Measurements from ENCODE around the gene AOPEP. TPM values are rescaled to one million over a fixed set of nuclear protein-coding genes. Genes with fewer than 3 reads are reported as not detected.

The AOPEP gene
- total and polyA plus RNA-seq, 2 of the 13 experiments (the other 11 are each of a cell fraction or from before 2014, with no cell fraction given) = 22.2 to 41.6 TPM

- TF ChIP-seq ZNF232 (CRISPR knock-in tag; IDR thresholded peaks at IDR 0.05; ENCODE audit: borderline replicate concordance) = peak; percentile 32; the same call in 1 of the 2 replicates
- TF ChIP-seq ZNF563 (CRISPR knock-in tag; IDR thresholded peaks at IDR 0.05) = no peak
- 0 out of 2 replicates have a peak, but pooled peaks have one; percentile 29 for TF ChIP-seq ZIK1 (CRISPR knock-in tag; IDR thresholded peaks at IDR 0.05; ENCODE audit: borderline replicate concordance, low read depth)
- peak; percentile 47; the same call in 1 of the 2 replicates for TF ChIP-seq ZBTB10 (CRISPR knock-in tag; IDR thresholded peaks at IDR 0.05; ENCODE audit: borderline replicate concordance)
- TF ChIP-seq ZNF441 (CRISPR knock-in tag; IDR thresholded peaks at IDR 0.05; ENCODE audit: borderline replicate concordance) = no peak
- TF ChIP-seq ZNF644 (CRISPR knock-in tag; IDR thresholded peaks at IDR 0.05; ENCODE audit: low read depth) = no peak
- no peak for TF ChIP-seq CCAR2 (optimal IDR thresholded peaks at IDR 0.05; ENCODE audit: low read depth, low read length)
- no peak for TF ChIP-seq JDP2 (CRISPR knock-in tag; IDR thresholded peaks at IDR 0.05; ENCODE audit: borderline replicate concordance)
- no peak for TF ChIP-seq CHCHD3 (CRISPR knock-in tag; IDR thresholded peaks at IDR 0.05)
- TF ChIP-seq ZNF557 (CRISPR knock-in tag; IDR thresholded peaks at IDR 0.05) = no peak
- TF ChIP-seq SALL1 (CRISPR knock-in tag; IDR thresholded peaks at IDR 0.05) = peak; percentile 79
- no peak for TF ChIP-seq NR2F1 (CRISPR knock-in tag; IDR thresholded peaks at IDR 0.05)
- TF ChIP-seq, protein P1, sequence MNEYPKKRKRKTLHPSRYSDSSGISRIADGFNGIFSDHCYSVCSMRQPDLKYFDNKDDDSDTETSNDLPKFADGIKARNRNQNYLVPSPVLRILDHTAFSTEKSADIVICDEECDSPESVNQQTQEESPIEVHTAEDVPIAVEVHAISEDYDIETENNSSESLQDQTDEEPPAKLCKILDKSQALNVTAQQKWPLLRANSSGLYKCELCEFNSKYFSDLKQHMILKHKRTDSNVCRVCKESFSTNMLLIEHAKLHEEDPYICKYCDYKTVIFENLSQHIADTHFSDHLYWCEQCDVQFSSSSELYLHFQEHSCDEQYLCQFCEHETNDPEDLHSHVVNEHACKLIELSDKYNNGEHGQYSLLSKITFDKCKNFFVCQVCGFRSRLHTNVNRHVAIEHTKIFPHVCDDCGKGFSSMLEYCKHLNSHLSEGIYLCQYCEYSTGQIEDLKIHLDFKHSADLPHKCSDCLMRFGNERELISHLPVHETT (CRISPR knock-in tag; conservative IDR thresholded peaks at IDR 0.05) = peak; percentile 50
- TF ChIP-seq PBX2 (CRISPR knock-in tag; IDR thresholded peaks at IDR 0.05) = no peak
- TF ChIP-seq TFE3 (CRISPR knock-in tag; IDR thresholded peaks at IDR 0.05) = no peak
- TF ChIP-seq NFKB2 (CRISPR knock-in tag; IDR thresholded peaks at IDR 0.05; ENCODE audit: borderline replicate concordance) = peak; percentile 68; the same call in 1 of the 2 replicates
- TF ChIP-seq UBTF (CRISPR knock-in tag; IDR thresholded peaks at IDR 0.05) = peak; percentile 1
These were observed 278.1 kb downstream of the AOPEP start (continued) for GRCh38 chr9:95004411-95005277.
